ENCODE measurements around the gene RILP.

The RILP gene

GRCh38 chr17:1627982-1628855 is 21.4 kb downstream of the RILP start, which contains the start of gene SLC43A2:
TSS of gene SLC43A2 (minus strand) at chr17:1628834. CDS start at chr17:1627874, 960 bp downstream.
- DNase-seq: peak; percentile 84

DNA sequence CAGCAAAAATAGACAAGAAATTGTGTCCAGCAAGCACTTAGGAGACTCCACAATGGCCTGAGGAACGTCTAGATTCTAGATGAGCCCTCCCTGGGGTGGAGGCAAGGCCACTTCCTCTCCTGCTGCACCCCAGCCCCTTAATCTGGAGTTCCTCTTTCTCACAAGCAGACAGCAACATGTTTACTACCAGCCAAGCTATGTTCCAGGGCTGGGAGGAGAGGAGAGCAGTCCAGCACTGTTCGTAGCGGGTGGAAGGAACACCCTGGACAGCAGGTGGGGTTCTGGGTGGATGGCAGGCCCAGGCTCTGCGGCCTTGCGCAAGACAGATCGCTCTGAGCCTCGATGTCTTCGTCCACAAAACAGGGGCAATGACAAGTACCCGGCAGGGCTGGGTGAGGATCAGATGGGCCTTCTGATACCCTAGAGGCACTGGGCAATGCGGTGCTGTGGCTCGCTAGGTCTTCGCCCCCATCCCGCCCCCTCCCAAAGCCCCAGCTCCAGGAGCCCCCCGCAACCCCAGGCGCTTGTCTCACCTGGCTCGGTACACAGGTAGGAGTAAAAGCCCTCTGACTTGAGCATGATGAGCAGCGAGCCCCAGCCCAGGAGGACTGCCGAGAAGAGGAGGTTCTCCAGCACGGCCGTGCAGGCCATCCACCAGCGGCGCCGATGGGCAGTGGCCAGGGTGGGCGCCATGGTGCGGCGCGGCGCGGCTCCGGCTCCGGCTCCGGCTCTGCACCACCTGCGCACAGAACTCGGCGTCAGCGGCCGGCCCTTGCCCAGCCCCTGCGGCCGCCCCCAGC is 22.3 kb downstream of the RILP start:
- DNase-seq: no peak

GRCh38 chr17:1626333-1626732 is 23.3 kb downstream of the RILP start:
- DNase-seq: no peak

DNA sequence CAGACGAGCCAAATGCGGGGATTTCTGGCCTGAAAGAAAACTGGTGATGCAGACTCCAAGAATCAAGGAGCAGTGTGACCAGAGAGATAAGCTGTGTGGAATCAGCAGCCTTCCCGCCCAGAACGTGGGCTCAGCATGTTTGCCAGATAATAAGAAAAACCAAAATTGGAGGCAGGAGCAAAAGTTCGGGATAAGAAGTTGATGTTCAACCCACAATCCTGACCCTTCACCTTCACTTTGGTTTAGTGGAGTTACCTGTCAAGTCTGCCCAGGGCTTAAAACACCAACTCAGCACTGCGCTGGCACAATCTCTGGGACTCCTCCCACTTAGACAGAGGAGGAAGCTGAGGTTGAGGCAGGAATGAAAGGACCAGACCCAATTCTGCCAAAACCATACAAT is 24.1 kb downstream of the RILP start:
- DNase-seq: no peak

- DNase-seq: no peak
These were observed 24.6 kb downstream of the RILP start for GRCh38 chr17:1625053-1625452.

- no peak for DNase-seq
These were observed 25.0 kb downstream of the RILP start for GRCh38 chr17:1624650-1625049.

GRCh38 chr17:1623057-1623630 is 26.5 kb downstream of the RILP start:
- DNase-seq: no peak

DNA sequence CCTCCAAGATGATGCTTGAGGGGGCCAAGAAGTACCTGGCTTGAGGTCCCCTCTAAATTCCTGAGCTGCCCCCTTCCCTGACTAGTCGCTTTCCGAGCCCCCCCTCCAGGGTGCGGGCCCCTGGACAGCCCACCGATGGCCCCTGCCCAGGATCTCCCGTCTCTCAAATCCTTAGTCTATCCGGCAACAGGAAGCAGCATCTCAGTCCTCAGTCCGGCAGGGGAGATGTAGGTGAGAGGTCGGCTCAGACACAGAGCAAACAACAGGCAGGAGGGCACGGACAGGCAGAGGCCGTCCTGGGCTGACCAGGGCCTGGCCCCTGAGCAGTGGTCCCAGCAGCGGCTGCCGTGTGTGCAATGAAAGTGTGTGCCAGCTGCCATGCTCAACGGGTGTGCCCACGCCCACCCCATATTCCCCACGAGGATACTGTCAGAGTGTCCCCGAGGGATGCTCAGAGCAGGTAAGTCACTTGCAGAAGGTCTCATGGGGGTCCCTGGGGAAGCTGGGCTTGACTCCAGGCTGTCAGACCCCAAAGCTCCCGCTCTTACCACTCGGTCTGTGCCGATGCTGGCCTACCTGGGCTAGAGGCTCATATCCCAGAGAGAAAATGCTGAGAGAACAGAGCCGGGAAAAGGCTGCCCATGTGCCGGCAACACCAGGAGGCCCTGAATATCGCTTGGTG is 28.3 kb downstream of the RILP start:
- DNase-seq: no peak

GRCh38 chr17:1620486-1620885 is 29.2 kb downstream of the RILP start:
- no peak for DNase-seq

DNA sequence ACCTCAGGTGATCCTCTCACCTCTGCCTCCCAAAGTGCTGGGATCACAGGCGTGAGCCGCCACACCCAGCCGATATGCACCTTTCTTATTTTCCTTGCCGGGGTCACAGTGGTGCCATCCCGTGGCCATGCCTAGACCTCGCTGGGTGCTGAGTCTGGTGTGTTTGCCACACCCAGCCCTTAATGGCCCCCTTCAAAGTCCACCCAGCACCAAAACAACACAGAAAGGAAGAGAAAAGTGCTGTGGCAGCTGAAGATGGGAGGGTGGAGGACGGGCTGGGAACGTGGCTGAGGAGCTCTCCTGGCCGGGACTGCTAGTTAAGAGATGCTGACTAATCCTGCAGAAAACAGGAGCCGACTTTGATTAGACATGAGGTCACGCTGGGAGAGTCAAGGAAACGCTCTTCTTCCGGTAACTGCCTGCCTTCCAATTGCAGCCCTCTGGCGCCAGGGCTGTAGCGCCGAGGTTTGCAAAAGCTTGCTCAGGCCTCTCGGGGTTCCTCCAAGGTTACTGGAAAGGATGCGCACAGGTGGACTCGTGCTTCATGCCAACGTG is 32.0 kb downstream of the RILP start:
- DNase-seq: no peak

GRCh38 chr17:1616101-1616500 is 33.6 kb downstream of the RILP start:
- DNase-seq: no peak

GRCh38 chr17:1612400-1612799 is 37.3 kb downstream of the RILP start:
- no peak for DNase-seq

DNA sequence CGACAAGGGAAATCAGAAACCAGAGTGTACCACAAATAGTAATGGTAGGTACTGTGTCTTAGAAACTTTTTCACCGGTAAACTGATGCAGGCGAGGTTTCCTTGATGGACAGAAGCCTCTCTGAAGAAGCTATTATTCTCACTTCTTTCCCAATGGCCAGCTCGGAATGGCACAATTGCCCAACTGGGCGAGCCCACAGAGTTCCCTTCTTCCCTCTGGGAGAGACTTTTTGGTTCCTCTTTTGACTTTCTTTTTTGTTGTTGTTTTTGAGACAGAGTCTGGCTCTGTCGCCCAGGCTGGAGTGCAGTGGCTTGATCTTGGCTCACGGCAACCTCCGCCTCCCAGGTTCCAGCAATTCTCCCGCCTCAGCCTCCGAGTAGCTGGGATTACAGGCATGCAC is 38.0 kb downstream of the RILP start:
- no peak for DNase-seq

GRCh38 chr17:1608676-1609075 is 41.0 kb downstream of the RILP start:
- DNase-seq: no peak

GRCh38 chr17:1607971-1608320 is 41.7 kb downstream of the RILP start:
- DNase-seq: no peak

DNA sequence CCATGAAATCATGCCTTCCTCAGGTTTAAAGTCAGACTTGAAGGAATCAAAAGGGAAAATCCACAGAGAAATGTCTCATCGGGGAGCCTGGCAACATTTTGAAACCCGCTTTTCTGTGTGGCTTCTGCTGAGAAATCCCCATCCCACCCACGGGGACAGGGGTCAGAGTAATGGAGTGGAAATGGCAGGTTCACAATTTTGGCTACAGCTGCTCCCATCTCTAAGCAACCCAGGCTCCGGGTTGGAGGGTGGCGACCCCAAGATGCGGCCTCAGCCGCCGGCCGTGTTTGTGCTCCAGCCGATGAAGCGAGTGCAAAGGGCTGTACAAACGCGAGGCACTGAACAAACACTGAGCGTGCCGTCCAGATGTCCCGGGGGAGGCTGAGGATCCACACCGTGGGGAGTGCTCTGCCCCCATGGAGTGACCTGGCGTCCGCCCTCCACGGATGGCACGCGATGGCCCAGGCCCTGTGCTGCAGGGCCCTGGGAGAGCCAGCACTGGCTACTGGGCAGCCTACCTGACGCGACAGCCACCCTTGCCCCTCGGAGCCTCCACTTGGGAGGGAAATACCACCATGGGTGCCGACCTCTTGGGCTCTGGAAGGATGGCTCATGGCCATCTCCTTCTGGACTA is 43.2 kb downstream of the RILP start:
- peak; percentile 55 for DNase-seq

GRCh38 chr17:1605681-1606351 is 43.9 kb downstream of the RILP start:
- DNase-seq: no peak

GRCh38 chr17:1604831-1605528 is 44.7 kb downstream of the RILP start:
- no peak for DNase-seq

- no peak for DNase-seq
These were observed 48.1 kb downstream of the RILP start for GRCh38 chr17:1601571-1601970.

DNA sequence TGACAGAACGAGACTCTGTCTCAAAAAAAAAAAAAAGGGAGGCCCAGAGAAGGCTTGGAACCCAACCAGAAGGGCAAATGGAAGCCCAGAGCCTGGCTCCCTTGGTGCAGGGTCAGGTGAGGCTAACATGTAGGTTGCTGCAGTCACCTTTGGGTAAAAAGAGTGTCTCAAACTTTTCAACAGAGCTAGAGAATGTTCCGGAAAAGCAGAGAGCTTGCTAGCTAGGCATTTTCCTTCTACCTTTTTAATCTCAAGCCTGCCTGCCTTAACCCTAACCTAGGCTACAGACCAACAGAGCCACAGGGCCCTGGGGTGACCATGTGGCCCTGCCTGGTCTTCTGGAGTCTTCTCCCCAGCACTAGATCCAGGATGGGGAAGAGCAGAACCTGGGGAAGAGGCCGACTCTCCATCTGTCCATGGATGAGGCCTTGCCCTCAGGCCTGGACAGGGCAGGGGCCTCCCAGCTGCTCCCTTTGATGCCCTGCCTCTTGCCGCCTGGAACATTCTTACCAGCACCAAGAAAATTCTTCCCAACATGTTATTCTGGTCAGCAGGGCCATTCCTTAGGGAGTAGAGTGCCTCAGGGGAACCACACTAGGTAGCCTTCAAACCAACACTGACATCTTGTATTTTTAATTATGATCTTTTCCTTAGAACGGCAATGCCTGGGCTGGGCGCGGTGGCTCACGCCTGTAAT is 51.1 kb downstream of the RILP start:
- DNase-seq: no peak

Data from stimulated activated CD4-positive, alpha-beta T cell treated with anti-CD3 and anti-CD28 coated beads, Interleukin-15, amount 100 ng/mL, for 24 hours (primary cell).